ENCODE measurements around the gene IL1RAP.

Gene IL1RAP

GRCh38 chr3:190646996-190647395 is 133.1 kb downstream of the IL1RAP start:
- H3K4me1 ChIP-seq (ENCODE audit: insufficient read depth, low read length, poor library complexity, severe bottlenecking): no peaks in the 10 kb centered on the region
- H3K9ac ChIP-seq (ENCODE audit: low read depth, low read length, poor library complexity, severe bottlenecking): no peak overlapping the region
- no peaks in the 10 kb centered on the region for H4K20me1 ChIP-seq (ENCODE audit: insufficient read depth, low read length, poor library complexity, severe bottlenecking)
- no peaks in the 10 kb centered on the region for H3K9me2 ChIP-seq (replicated peaks; ENCODE audit: low read depth, low read length)
- no peaks in the 10 kb centered on the region for H3F3A ChIP-seq (ENCODE audit: low read depth)
- no peaks in the 10 kb centered on the region for H3K79me2 ChIP-seq (ENCODE audit: insufficient read depth, low read length)
- H3K4me2 ChIP-seq (ENCODE audit: low read depth, low read length, poor library complexity, severe bottlenecking): no peak overlapping the region
- H2AFZ ChIP-seq (ENCODE audit: low read length): no peak overlapping the region
- H3K4me3 ChIP-seq (ENCODE audit: low read length, poor library complexity, severe bottlenecking): no peak overlapping the region
- no peaks in the 10 kb centered on the region for H3K27me3 ChIP-seq (ENCODE audit: insufficient read depth, low read length, poor library complexity, severe bottlenecking)
- H3K36me3 ChIP-seq (ENCODE audit: insufficient read depth, low read length): no peaks in the 10 kb centered on the region
- no peaks in the 10 kb centered on the region for H3K9me3 ChIP-seq (ENCODE audit: insufficient read depth, low read depth, low read length)
- TF ChIP-seq, protein P1, sequence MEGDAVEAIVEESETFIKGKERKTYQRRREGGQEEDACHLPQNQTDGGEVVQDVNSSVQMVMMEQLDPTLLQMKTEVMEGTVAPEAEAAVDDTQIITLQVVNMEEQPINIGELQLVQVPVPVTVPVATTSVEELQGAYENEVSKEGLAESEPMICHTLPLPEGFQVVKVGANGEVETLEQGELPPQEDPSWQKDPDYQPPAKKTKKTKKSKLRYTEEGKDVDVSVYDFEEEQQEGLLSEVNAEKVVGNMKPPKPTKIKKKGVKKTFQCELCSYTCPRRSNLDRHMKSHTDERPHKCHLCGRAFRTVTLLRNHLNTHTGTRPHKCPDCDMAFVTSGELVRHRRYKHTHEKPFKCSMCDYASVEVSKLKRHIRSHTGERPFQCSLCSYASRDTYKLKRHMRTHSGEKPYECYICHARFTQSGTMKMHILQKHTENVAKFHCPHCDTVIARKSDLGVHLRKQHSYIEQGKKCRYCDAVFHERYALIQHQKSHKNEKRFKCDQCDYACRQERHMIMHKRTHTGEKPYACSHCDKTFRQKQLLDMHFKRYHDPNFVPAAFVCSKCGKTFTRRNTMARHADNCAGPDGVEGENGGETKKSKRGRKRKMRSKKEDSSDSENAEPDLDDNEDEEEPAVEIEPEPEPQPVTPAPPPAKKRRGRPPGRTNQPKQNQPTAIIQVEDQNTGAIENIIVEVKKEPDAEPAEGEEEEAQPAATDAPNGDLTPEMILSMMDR (conservative IDR thresholded peaks at IDR 0.05; ENCODE audit: low read length): no peak
- no peak for TF ChIP-seq EZH2phosphoT487 (IDR thresholded peaks at IDR 0.05; ENCODE audit: borderline replicate concordance)

GRCh38 chr3:190655933-190656332 is 142.0 kb downstream of the IL1RAP start:
- Histone ChIP-seq H2AFZ (ENCODE audit: low read length) (no peak overlapping the region), H3K4me1 (ENCODE audit: insufficient read depth, low read length, poor library complexity, severe bottlenecking) (no peaks in the 10 kb centered on the region), H3K36me3 (ENCODE audit: insufficient read depth, low read length) (no peaks in the 10 kb centered on the region), H3K9me3 (ENCODE audit: insufficient read depth, low read depth, low read length) (no peaks in the 10 kb centered on the region), H3K9ac (ENCODE audit: low read depth, low read length, poor library complexity, severe bottlenecking) (no peak overlapping the region), H3F3A (ENCODE audit: low read depth) (no peaks in the 10 kb centered on the region), H3K79me2 (ENCODE audit: insufficient read depth, low read length) (no peaks in the 10 kb centered on the region), H4K20me1 (ENCODE audit: insufficient read depth, low read length, poor library complexity, severe bottlenecking) (no peaks in the 10 kb centered on the region), H3K27me3 (ENCODE audit: insufficient read depth, low read length, poor library complexity, severe bottlenecking) (no peaks in the 10 kb centered on the region), H3K4me2 (ENCODE audit: low read depth, low read length, poor library complexity, severe bottlenecking) (no peak overlapping the region), H3K9me2 (replicated peaks; ENCODE audit: low read depth, low read length) (no peaks in the 10 kb centered on the region), H3K4me3 (ENCODE audit: low read length, poor library complexity, severe bottlenecking) (no peak overlapping the region)
- TF ChIP-seq, protein P1 (conservative IDR thresholded peaks at IDR 0.05; ENCODE audit: low read length): no peak
- no peak for TF ChIP-seq EZH2phosphoT487 (IDR thresholded peaks at IDR 0.05; ENCODE audit: borderline replicate concordance)

DNA sequence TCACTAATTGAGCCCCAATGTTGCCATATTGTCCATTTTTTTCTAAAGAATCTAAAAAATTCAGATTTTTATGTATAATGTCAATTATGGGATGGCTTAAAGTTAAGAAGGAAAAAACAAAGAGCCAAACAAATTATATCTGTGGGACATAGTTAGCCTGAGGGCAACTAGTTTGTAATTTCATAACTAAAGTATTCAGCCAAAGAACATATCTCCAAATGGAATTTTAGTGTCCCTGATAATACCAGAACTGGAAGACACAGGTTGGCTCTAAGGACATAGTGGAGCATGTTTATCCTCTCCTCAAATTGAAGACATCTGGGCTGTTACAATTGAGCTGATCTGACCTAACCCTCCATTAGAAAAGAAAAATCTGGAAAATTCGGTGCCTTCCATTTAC is 144.2 kb downstream of the IL1RAP start:
- H3K27me3 ChIP-seq (ENCODE audit: insufficient read depth, low read length, poor library complexity, severe bottlenecking): no peaks in the 10 kb centered on the region
- no peaks in the 10 kb centered on the region for H3F3A ChIP-seq (ENCODE audit: low read depth)
- no peaks in the 10 kb centered on the region for H3K4me1 ChIP-seq (ENCODE audit: insufficient read depth, low read length, poor library complexity, severe bottlenecking)
- H3K4me2 ChIP-seq (ENCODE audit: low read depth, low read length, poor library complexity, severe bottlenecking): no peak overlapping the region
- no peaks in the 10 kb centered on the region for H4K20me1 ChIP-seq (ENCODE audit: insufficient read depth, low read length, poor library complexity, severe bottlenecking)
- H3K79me2 ChIP-seq (ENCODE audit: insufficient read depth, low read length): no peaks in the 10 kb centered on the region
- H3K9me2 ChIP-seq (replicated peaks; ENCODE audit: low read depth, low read length): no peaks in the 10 kb centered on the region
- no peak overlapping the region for H3K4me3 ChIP-seq (ENCODE audit: low read length, poor library complexity, severe bottlenecking)
- no peak overlapping the region for H3K9ac ChIP-seq (ENCODE audit: low read depth, low read length, poor library complexity, severe bottlenecking)
- H3K9me3 ChIP-seq (ENCODE audit: insufficient read depth, low read depth, low read length): no peaks in the 10 kb centered on the region
- no peak overlapping the region for H2AFZ ChIP-seq (ENCODE audit: low read length)
- H3K36me3 ChIP-seq (ENCODE audit: insufficient read depth, low read length): no peaks in the 10 kb centered on the region
- TF ChIP-seq, protein P1 (conservative IDR thresholded peaks at IDR 0.05; ENCODE audit: low read length): no peak
- TF ChIP-seq EZH2phosphoT487 (IDR thresholded peaks at IDR 0.05; ENCODE audit: borderline replicate concordance): no peak
